GM19328 (cell line): ENCODE results near the gene ANP32A.

Experiments used
- ATAC-seq: cut with Tn5 transposase; IDR thresholded peaks from one replicate; pipeline ENCODE4 v1.9.1; 2021; ENCODE audit warnings: mild to moderate bottlenecking, moderate library complexity; ENCODE audit not compliant: unreplicated experiment

The ANP32A gene

DNA sequence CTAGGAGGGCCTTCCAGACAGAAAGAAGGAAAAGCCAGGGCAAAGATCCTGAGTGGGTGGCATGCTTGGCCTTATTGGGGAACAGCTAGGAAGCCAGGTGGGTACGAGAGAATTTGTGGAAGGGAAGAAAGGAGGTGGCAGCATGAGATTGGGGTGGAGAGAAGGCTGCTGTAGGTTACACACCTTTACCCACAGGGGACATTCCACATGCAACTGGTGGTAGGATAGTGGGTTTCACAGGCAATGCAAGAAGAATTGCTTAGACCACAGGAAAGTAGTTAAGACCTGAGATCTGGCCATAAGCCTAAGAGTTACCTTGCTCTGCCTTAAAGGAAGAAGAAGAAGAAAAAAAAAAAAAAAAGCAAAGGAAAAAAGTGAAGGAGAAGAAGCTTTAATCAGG lies 19.8 kb downstream of the ANP32A start:
- ATAC-seq: no peak

DNA sequence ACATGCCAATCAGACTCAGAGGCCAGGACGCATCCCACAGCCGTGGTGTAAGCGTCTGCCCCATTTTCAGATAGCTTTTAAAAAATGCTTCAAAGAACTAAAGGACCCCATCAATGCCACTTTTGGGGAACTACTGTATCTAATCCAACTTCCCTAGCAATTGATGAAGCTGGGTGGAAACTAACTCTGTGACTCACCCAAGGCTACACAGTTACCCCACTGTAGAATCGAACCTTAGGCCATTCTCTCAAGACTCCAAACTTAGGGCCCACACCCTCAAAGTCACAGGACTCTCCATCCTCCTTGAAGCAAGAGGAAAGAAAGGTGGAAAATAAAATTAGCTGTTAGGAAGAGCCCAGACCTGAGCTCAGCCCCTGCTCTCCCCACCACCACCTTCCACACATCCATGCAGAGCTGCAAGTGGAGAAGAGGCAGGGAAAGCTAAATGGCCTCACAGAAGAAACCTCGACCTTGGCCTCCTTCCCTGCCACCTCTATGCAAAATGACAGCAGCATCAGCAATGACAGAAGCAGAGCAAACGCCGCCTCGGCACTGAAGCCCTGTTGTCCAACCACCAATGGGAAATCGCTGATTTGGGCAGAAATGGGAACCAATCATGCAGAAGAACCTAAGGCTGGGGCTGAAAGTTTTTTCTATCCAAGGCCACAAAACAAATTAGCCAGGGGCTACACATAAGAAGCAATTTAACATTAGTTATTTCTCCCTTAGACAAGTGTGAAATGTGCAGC lies 22.2 kb downstream of the ANP32A start:
- ATAC-seq: no peak

DNA sequence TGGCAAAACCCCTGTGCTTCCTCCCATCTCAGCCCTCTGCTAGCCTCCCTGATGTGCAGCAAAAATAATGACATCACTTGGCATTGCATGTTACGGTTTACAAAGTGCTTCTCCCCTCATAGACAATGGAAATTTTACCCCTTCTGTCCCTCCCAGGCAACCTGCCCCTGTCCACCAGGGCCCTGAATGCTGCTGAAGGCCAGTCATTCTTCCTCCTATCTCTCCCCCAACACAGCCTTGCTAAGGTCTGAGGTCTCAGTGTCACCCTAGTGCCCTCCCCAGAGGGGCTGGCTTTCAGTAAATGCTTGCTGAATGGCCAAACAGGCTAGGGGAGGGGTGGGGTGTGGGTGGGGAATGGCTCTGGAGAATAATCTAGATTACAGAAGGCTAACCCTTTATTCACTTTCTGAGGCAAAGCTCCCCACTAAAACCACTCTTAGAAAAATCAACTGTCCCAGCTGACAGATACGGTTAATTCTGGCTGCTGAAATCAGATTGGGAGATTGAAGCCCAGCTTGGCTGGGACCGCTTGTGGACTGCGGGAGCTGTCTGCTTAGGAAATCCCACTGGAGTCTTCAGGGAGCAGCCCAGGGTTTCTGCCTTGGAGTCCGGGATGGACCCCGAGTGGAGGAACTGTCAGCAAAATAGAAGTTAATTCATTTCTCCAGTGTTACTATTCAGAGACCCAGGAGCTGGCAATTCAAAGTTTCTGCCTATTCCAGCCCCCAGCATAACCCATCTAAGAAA lies 22.9 kb downstream of the ANP32A start:
- ATAC-seq: no peak

- no peak for ATAC-seq
Observed at GRCh38 chr15:68797191-68797590, 23.5 kb downstream of the ANP32A start.

DNA sequence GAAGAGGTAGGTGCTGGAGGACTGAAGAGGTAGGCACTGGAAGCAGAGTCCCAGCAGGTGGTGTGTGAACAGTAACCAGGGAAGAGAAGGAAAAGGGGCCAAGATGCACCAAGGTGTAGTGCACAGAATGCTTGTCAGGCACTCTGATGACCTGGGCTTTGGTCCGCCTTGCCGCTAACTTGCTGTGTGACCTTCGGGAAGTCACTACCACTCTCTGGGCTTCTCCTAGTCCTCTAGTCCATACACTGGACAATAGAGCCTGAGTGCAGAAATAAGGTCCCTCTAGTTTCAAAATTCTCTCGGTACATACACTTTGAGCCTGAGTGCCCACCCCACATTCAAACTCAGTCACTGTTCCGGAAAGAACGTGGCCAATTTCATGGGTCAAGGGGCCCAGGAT lies 24.1 kb downstream of the ANP32A start:
- no peak for ATAC-seq

GRCh38 chr15:68795298-68795848 lies 25.3 kb downstream of the ANP32A start:
- ATAC-seq: no peak

DNA sequence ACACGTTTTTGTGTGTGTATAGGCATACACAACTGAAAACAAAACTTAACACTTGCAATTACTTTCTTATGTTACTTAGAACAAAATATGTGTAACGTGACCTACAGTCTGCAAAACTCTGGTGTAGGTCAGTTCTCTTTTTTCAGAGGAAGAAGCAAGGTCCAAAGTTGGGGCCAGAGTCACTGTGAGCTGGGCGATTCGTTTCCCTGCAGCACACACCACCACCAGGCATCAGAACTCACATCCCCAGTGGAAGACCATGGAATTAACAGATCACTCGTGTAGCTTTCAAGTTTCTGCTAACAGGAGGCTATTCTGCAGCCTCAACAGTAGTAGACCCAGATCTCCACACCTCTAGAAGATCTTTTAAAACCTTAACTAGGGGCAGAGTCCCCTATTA lies 25.8 kb downstream of the ANP32A start:
- ATAC-seq: no peak

- ATAC-seq: no peak
Observed at GRCh38 chr15:68794307-68794706, 26.4 kb downstream of the ANP32A start.

DNA sequence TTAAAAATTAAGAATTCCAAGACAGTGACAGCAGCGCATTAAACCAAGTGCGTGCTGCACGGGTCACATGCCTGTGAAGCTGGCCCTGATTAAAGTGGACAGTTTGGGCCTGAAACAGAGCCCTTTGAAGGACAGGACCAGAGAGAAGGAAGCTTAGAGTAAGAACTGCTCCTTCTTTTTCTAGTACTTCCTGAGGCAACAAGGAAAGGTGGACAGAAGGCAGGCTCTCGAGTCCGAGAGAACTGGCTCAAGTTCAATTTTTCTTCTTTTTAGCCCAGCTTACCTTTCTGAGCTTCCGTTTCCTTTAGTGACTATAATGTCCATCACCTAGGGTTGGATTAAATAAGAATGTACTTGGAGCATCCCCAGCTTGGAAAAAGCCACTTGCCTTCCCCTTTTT lies 26.9 kb downstream of the ANP32A start:
- no peak for ATAC-seq

DNA sequence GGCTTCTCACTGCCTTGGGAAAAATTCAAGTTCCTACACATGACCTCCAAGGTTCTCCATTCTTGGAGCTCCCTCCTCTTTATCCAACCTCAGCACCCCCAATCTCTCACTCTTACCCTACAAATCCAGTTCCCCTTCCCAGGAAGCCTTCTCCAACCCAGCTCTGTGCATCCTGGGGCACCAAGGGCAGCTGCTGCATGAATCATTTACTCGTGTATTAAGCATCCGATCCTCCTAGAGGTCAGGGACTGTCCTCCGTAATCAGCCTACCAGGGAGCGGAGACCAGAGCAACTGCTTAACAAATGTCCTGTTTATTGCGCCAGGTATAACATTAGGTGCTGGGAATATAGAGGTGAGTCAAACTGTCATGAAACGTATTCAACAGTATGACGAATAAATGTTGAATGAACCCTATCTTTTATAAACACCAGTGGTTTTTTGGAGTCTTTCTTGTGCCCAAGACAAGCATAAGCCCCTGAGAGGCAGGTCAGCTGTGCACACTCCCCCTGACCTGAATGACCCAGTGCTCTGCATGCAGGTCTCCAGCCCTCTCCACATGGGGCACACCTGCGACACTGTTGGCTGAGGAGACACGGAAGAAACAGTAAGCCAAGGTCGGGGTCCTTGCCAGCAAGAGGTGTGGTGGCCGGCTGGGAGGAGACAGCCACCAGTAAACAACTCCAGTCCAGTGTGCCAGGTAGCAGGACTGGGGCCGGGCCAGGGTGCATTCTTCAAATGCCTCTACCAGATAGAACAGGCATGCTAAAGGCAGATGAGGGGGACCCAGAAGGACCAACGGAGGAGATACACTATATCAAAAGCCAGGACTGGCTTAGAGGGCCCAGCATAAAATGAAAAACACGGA lies 27.6 kb downstream of the ANP32A start:
- no peak for ATAC-seq

DNA sequence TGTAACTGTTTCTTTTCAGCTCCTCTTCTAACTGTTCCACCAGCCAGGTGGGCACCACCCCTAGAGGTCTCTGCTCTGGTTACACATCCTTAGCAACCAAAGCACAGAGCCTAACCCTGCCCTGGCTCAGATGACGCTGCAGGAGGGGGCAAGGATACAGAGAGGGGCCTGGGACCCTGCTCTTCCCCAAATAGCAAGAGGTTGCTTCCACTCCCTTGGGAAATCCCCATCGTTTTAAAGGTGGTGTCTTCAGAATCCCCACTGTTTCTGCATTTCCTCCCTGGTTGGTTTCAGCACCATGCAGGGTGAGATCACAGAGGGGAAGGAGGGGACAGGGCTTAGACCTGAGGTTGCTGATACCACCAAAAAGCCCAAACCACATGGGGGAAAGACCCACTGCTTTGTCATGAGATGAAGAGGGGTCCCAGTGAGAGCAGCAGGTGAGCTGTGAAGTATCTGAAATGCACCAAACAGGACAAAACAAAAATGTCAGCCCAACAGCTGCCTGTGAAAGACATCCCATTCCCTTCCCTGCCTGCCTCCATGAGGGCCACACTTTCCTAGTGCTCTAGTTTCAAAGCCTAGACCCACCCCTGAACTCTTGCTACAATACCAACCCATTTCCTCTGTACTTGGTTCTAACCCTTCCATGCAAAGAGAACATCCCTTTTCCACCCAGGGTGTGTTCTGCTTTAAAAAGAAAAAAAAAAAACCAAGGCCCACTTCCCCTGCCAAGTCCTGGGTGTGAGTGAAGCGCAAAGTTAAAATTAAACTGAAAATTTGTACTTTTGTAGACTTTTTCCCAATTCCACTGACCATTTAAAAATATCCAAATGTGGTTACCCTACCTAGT lies 29.0 kb downstream of the ANP32A start:
- no peak for ATAC-seq

GRCh38 chr15:68790910-68791309 lies 29.8 kb downstream of the ANP32A start:
- no peak for ATAC-seq

DNA sequence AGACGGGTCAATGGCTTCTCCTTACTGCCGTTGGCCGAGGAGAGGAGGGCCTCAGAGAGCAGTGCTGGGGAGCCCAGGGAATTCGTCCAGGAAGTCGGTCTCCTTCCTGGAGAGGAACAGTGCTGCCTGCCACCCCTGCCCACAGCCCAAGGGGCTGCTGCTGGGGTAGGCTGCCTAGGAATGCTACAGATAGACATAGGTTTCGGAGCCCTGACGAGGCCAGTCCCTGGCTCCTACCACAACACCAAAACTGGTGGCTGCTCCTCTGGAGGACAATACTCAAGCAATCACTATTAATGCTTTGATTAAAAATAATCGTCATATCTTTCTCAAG lies 30.5 kb downstream of the ANP32A start:
- ATAC-seq: no peak

GRCh38 chr15:68789534-68790241 lies 31.0 kb downstream of the ANP32A start:
- no peak for ATAC-seq

DNA sequence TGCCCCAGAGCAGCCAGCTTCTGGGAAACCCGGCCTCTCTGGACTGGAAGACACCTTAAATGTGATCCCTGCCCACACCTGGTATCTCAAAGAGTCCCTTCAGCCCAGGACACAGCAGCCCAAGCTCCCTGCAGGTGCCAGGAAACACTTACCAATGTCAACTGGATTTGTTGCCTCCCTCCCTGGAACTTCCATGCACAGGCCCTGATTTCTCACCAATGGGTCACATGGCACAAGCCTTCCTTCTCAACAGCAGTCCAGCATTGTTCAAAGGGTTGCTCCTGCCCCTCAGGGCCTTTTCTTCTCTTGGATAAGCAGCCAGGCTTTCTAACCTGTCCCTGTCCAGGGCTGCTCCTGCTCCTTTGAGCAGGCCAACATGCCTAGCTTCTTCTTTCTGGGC lies 31.6 kb downstream of the ANP32A start:
- ATAC-seq: no peak

GRCh38 chr15:68788264-68788624 lies 32.5 kb downstream of the ANP32A start:
- no peak for ATAC-seq

DNA sequence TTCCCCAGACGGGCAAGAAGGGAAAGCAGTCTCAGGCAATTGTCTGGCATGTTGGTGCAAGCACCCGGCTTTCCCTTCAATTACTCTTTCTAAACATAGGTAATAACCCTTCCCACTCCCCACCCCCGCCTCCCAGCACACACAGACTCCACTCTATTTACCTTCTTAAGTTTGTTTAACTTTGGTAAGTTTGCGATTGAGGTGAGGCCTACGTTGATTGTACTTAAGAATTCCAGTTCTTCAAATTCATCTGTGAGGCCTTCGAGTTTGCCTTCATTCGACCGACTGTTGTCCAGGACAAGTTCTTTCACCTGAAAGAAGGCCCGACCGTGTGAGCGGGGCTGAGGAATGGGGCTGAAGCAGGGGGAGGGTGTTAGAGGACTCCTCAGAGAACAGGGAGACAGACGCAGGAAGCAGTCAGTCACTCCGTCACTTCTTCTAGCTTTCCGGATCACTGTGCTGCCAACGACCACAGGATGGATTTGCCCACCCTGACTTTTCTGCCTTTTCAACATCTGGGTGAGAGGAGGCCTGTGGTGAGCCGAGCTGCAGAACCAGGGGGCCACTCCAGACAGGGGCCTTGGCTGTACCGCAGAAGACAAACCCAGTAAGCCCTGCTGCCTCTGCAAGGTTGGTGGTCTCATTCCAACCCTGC lies 33.0 kb downstream of the ANP32A start:
- no peak for ATAC-seq

DNA sequence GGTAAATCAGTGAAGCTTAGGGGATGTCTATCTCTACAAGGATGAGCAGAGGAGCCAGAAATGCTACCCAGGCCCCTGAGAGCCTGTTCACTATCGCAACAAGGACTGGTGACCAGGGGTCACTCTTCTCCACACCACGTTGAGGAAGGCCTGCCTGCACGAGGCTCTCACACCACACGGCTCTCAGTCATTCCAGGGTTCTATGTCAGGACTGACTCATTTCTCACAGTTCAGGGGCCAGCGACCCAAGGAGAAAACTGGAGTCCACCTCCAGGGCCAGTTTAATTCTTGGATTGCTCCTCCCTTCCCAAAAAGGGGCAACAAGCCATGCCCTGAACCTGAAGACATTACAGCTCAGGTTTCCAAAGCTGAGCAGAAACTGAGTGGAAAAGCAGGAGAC lies 33.9 kb downstream of the ANP32A start:
- no peak for ATAC-seq

DNA sequence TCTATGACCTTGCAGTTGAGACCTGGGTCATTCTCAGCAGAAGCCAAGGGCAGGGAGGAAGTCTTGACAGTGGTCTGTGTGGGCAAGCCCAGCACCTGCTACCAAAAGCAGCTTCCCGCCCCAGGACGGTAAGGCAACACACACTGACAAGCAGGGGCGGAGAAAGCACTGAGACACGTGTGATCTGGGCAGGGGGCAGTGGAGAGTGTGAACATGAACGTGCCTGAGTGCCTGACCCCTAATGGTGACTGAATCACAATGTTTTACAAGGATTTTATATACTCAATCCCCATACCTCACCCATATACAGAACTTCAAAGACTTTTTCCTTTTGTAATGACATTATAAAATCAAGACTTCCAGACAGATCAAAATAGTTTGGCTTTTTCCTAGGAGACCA lies 35.2 kb downstream of the ANP32A start:
- no peak for ATAC-seq
